Vagina (tissue), 2 donors: ENCODE measurements around the gene MC3R. TPM values are rescaled to one million over a fixed set of nuclear protein-coding genes. Genes with fewer than 3 reads are reported as not detected.
"Not testable (repeated sequence)": the region's sequence is repeated elsewhere in the genome, so short reads cannot be mapped to it uniquely, and the experiment has no call there.

Source experiments
- DNase-seq, 2 donors: peaks; one replicate each; pipeline ENCODE4 v3.0.0-alpha.2; 2017; ENCODE audit errors: extremely low spot score in 2 of 2
- H3K27ac ChIP-seq: fragments of 200-600 bp; sonication (generic); one replicate; pipeline ENCODE4 v1.5.1; 2019
- H3K27me3 ChIP-seq: fragments of 200-600 bp; sonication (generic); one replicate; pipeline ENCODE4 v1.5.1; 2019
- H3K36me3 ChIP-seq, 2 donors: fragments of 200-600 bp; sonication (generic); one replicate each; pipeline ENCODE4 v1.5.1; 2017 to 2019
- H3K4me1 ChIP-seq: fragments of 200-600 bp; sonication (generic); one replicate; pipeline ENCODE4 v1.5.1; 2019
- H3K4me3 ChIP-seq, 2 donors: fragments of 200-600 bp; sonication (generic); 1 replicate in 1 of 2; 2 replicates in 1 of 2; pipeline ENCODE4 v1.5.1; 2016 to 2019
- H3K9me3 ChIP-seq: fragments of 200-600 bp; sonication (generic); one replicate; pipeline ENCODE4 v1.5.1; 2019
- CTCF ChIP-seq, 3 experiments: fragments of 450-650 bp in 2 of 3; fragments of 200-600 bp in 1 of 3; sonication (generic) in 1 of 3; IDR thresholded peaks; one replicate each; pipeline ENCODE4 v1.5.1; 2017 to 2019; ENCODE audit warnings: antibody characterized with exemption in 3 of 3, mild to moderate bottlenecking in 2 of 3, moderate library complexity in 2 of 3
- POLR2A ChIP-seq, 2 donors: fragments of 450-650 bp; IDR thresholded peaks; one replicate each; pipeline ENCODE4 v1.6.1; 2017; ENCODE audit warnings: antibody characterized with exemption in 2 of 2, mild to moderate bottlenecking in 2 of 2, moderate library complexity in 2 of 2
- POLR2AphosphoS5 ChIP-seq, 2 donors: sonication (generic); formaldehyde crosslinking; IDR thresholded peaks; one replicate each; pipeline ENCODE4 v1.9.0; 2017; ENCODE audit warnings: antibody characterized with exemption in 2 of 2, mild to moderate bottlenecking in 2 of 2, low read depth in 1 of 2; ENCODE audit not compliant: insufficient read depth in 1 of 2
- intact Hi-C: fragments of 100-400 bp; cut with DNase I; formaldehyde crosslinking; loops from one replicate; pipeline ENCODE4 v1.15.1; 2023
- total RNA-seq: library from RNA; depleted of rRNA; stranded (reverse); fragments of >200 nt; gene quantifications from one replicate; pipeline ENCODE4 v1.2.3, GENCODE V29; 2016

MC3R gene
- total RNA-seq, 1 donor from 2014 or later = not detected

- H3K27me3 ChIP-seq = no peaks in the 10 kb centered on the region
- no peaks in the 10 kb centered on the region for H3K36me3 ChIP-seq
- no peaks in the 10 kb centered on the region for H3K4me1 ChIP-seq
- no peak for TF ChIP-seq POLR2A (IDR thresholded peaks at IDR 0.05)
- no peak for TF ChIP-seq CTCF (IDR thresholded peaks at IDR 0.05)
- no peak for TF ChIP-seq POLR2AphosphoS5 (IDR thresholded peaks at IDR 0.05; ENCODE audit: insufficient read depth in 1 of 2, low read depth in 1 of 2)
- intact Hi-C loops = no loop called here
- no peak overlapping the region for H3K27ac ChIP-seq
- H3K4me3 ChIP-seq = no peak overlapping the region
- H3K9me3 ChIP-seq = no peaks in the 10 kb centered on the region
- DNase-seq = no peak
These were observed 33.4 kb upstream of the MC3R start for GRCh38 chr20:56215115-56215514.

- Histone ChIP-seq H3K4me1 (no peaks in the 10 kb centered on the region), H3K4me3 (no peak overlapping the region), H3K27me3 (no peaks in the 10 kb centered on the region), H3K9me3 (no peaks in the 10 kb centered on the region), H3K27ac (no peak overlapping the region), H3K36me3 (no peaks in the 10 kb centered on the region)
- no peak for DNase-seq
- intact Hi-C loops = no loop called here
- TF ChIP-seq POLR2AphosphoS5 (IDR thresholded peaks at IDR 0.05; ENCODE audit: insufficient read depth in 1 of 2, low read depth in 1 of 2) = no peak
- no peak for TF ChIP-seq CTCF (IDR thresholded peaks at IDR 0.05)
- no peak for TF ChIP-seq POLR2A (IDR thresholded peaks at IDR 0.05)
These were observed 30.7 kb upstream of the MC3R start for GRCh38 chr20:56217829-56218228.

GRCh38 chr20:56221186-56221585 is 27.3 kb upstream of the MC3R start:
- intact Hi-C loops = not testable (repeated sequence)

GRCh38 chr20:56222201-56222600 is 26.3 kb upstream of the MC3R start:
- TF ChIP-seq POLR2AphosphoS5 (IDR thresholded peaks at IDR 0.05; ENCODE audit: insufficient read depth in 1 of 2, low read depth in 1 of 2) (no peak), CTCF (IDR thresholded peaks at IDR 0.05) (no peak), POLR2A (IDR thresholded peaks at IDR 0.05) (no peak)
- no peaks in the 10 kb centered on the region for H3K9me3 ChIP-seq
- no peaks in the 10 kb centered on the region for H3K27me3 ChIP-seq
- H3K27ac ChIP-seq = no peak overlapping the region
- H3K4me3 ChIP-seq = no peak overlapping the region
- intact Hi-C loops = no loop called here
- no peak for DNase-seq
- no peaks in the 10 kb centered on the region for H3K36me3 ChIP-seq
- no peaks in the 10 kb centered on the region for H3K4me1 ChIP-seq

More at GRCh38 chr20:56221186-56221585, 27.3 kb upstream of the MC3R start:
- DNase-seq, H3K36me3 ChIP-seq, H3K27ac ChIP-seq, H3K4me3 ChIP-seq, H3K4me1 ChIP-seq, H3K27me3 ChIP-seq, H3K9me3 ChIP-seq: not testable (repeated sequence)

GRCh38 chr20:56222945-56223344 is 25.6 kb upstream of the MC3R start:
- intact Hi-C loops = no loop called here
- no peak for DNase-seq
- no peaks in the 10 kb centered on the region for H3K4me1 ChIP-seq
- no peak for TF ChIP-seq POLR2A (IDR thresholded peaks at IDR 0.05)
- no peak for TF ChIP-seq CTCF (IDR thresholded peaks at IDR 0.05)
- TF ChIP-seq POLR2AphosphoS5 (IDR thresholded peaks at IDR 0.05; ENCODE audit: insufficient read depth in 1 of 2, low read depth in 1 of 2) = no peak
- H3K36me3 ChIP-seq = no peaks in the 10 kb centered on the region
- no peaks in the 10 kb centered on the region for H3K27me3 ChIP-seq
- no peak overlapping the region for H3K27ac ChIP-seq
- H3K4me3 ChIP-seq = no peak overlapping the region
- no peaks in the 10 kb centered on the region for H3K9me3 ChIP-seq

GRCh38 chr20:56223352-56223751 is 25.2 kb upstream of the MC3R start:
- Histone ChIP-seq H3K27ac (no peak overlapping the region), H3K4me3 (no peak overlapping the region), H3K4me1 (no peaks in the 10 kb centered on the region), H3K36me3 (no peaks in the 10 kb centered on the region), H3K27me3 (no peaks in the 10 kb centered on the region), H3K9me3 (no peaks in the 10 kb centered on the region)
- TF ChIP-seq POLR2A (IDR thresholded peaks at IDR 0.05) (no peak), POLR2AphosphoS5 (IDR thresholded peaks at IDR 0.05; ENCODE audit: insufficient read depth in 1 of 2, low read depth in 1 of 2) (no peak), CTCF (IDR thresholded peaks at IDR 0.05) (no peak)
- no peak for DNase-seq
- intact Hi-C loops = no loop called here
